ENCODE measurements around the gene S100Z. TPM values are rescaled to one million over a fixed set of nuclear protein-coding genes. Genes with fewer than 3 reads are reported as not detected.

Gene S100Z
- total and polyA plus RNA-seq, 2 of the 8 experiments (the other 6 are each of a cell fraction or from before 2014, with no cell fraction given) = 0.30 TPM; not detected in 1

GRCh38 chr5:76818844-76819831 lies 30.7 kb upstream of the S100Z start, which contains the start of gene F2RL1:
TSS of gene F2RL1 (plus strand) at chr5:76819030. CDS start at chr5:76819183, 153 bp downstream.
- Histone ChIP-seq H3K79me2 (ENCODE audit: control insufficient read depth in 1 of 2, insufficient read depth in 2 of 2, low read length in 2 of 2) (peaks cover 0 to 40% of the 10 kb centered on the region in 2 experiments; a peak in 3 of 4 replicates), H2BK20ac (ENCODE audit: low read length) (peak within 1 kb of the TSS; percentile 96; the same call in 1 of the 2 replicates), H2BK15ac (ENCODE audit: low read length) (peak within 1 kb of the TSS; percentile 97; the same call in 1 of the 2 replicates), H2AK5ac (ENCODE audit: low read depth, low read length) (no peak within 1 kb of the TSS; the same call in 1 of the 2 replicates), H3K27me3 (replicated peaks in 1 of 4; ENCODE audit: control insufficient read depth in 3 of 4, extremely low read depth in 1 of 4, insufficient read depth in 3 of 4, low read length in 3 of 4) (peaks cover 0 to 5% (median 4%) of the 10 kb centered on the region in 4 experiments; a peak in 2 of 7 replicates), H4K8ac (ENCODE audit: extremely low read depth, insufficient read depth, low read length) (peak within 1 kb of the TSS; percentile 88; the same call in 1 of the 2 replicates), H3K14ac (ENCODE audit: insufficient read length) (no peak within 1 kb of the TSS), H3K36me3 (ENCODE audit: control insufficient read depth in 2 of 4, insufficient read depth in 4 of 4, low read length in 3 of 4) (no peaks in the 10 kb centered on the region), H3K4me3 (ENCODE audit: extremely low read depth in 1 of 4, insufficient read depth in 2 of 4, low read depth in 3 of 4, low read length in 4 of 4) (peak within 1 kb of the TSS; percentile 73 to 99 (median 86)), H3K4me2 (ENCODE audit: insufficient read depth in 1 of 2, low read depth in 2 of 2, low read length in 2 of 2) (peak within 1 kb of the TSS; percentile 83 to 87), H3K4me1 (replicated peaks in 1 of 4; ENCODE audit: control insufficient read depth in 3 of 4, insufficient read depth in 4 of 4, low read length in 3 of 4) (peaks cover 0 to 16% (median 8%) of the 10 kb centered on the region in 4 experiments; a peak in 5 of 7 replicates), H3K79me1 (ENCODE audit: low read depth, low read length) (no peaks in the 10 kb centered on the region), H3K18ac (ENCODE audit: extremely low read depth, low read length) (peak within 1 kb of the TSS; percentile 81), H3K56ac (replicated peaks; ENCODE audit: insufficient read length, low read depth, low read length) (peak within 1 kb of the TSS; percentile 47), H3K23ac (ENCODE audit: insufficient read length) (no peak within 1 kb of the TSS), H2BK12ac (ENCODE audit: low read depth, low read length) (peak within 1 kb of the TSS; percentile 97), H4K91ac (replicated peaks; ENCODE audit: insufficient read length, low read length) (peak within 1 kb of the TSS; percentile 90), H3K4ac (replicated peaks; ENCODE audit: insufficient read length, low read depth, low read length) (no peak within 1 kb of the TSS), H3K23me2 (ENCODE audit: low read depth, low read length) (peaks cover 14% of the 10 kb centered on the region), H3K9me3 (ENCODE audit: insufficient read depth in 2 of 2, low read depth in 1 of 2, low read length in 1 of 2) (no peaks in the 10 kb centered on the region), H3K9ac (replicated peaks in 1 of 4; ENCODE audit: extremely low read depth in 1 of 4, low read depth in 3 of 4, low read length in 3 of 4) (peak within 1 kb of the TSS; percentile 37 to 84 (median 72)), H2AFZ (ENCODE audit: low read length) (peak within 1 kb of the TSS; percentile 64; the same call in 1 of the 2 replicates), H2BK5ac (ENCODE audit: low read depth, low read length) (peak within 1 kb of the TSS; percentile 96), H2BK120ac (replicated peaks; ENCODE audit: low read depth, low read length) (peak within 1 kb of the TSS; percentile 89), H4K5ac (ENCODE audit: insufficient read length, low read depth, low read length) (peak within 1 kb of the TSS; percentile 68), H4K20me1 (replicated peaks in 1 of 2; ENCODE audit: control insufficient read depth in 1 of 2, insufficient read depth in 2 of 2, low read length in 2 of 2) (no peaks in the 10 kb centered on the region), H3K27ac (ENCODE audit: low read depth, low read length) (peak within 1 kb of the TSS; percentile 39; the same call in 1 of the 2 replicates)
- DNase-seq (ENCODE audit: low read depth in 1 of 2, low spot score in 2 of 2) (peak; percentile 88 to 92), FAIRE-seq (no peak)
- 3% methylated on average over 56 of the region's 72 CpGs; no CpG with 5 or more reads in 1 of the 2 experiments for WGBS, 2 experiments (ENCODE audit: extremely low coverage in 1 of 2, insufficient coverage in 1 of 2, insufficient read length in 1 of 2, insufficient replicate concordance in 2 of 2, low coverage in 1 of 2, low lambda C conversion rate in 2 of 2, missing lambda C conversion rate in 1 of 2)
- POLR2A ChIA-PET (ENCODE audit: partially characterized antibody) = interaction anchor here (0.8 to 6.9 kb wide), 9 partner anchors 8 to 268 kb away, joined by 3 to 131 read pairs (median 6); partner anchors contain the start of gene ZBED3
- CTCF ChIA-PET (ENCODE audit: partially characterized antibody) = interaction anchor here (0.5 to 4.6 kb wide), 17 partner anchors 12 to 296 kb away, joined by 3 to 28 read pairs (median 3); no protein-coding TSS in a partner anchor
- TF ChIP-seq KDM4A (IDR thresholded peaks at IDR 0.05; ENCODE audit: low read depth, low read length, severe bottlenecking) (peak; percentile 79), SIN3A (conservative IDR thresholded peaks at IDR 0.05 in 1 of 2, IDR thresholded peaks at IDR 0.05 in 1 of 2; ENCODE audit: low read depth in 1 of 2, low read length in 2 of 2) (0 out of 4 replicates have a peak, but pooled peaks of 1 of the 2 experiments have one; percentile 45), SP1 (IDR thresholded peaks at IDR 0.05; ENCODE audit: low read depth, low read length) (peak; percentile 7; the same call in 1 of the 2 replicates), E2F6 (IDR thresholded peaks at IDR 0.05) (peak; percentile 65), BRCA1 (IDR thresholded peaks at IDR 0.05; ENCODE audit: low read depth, low read length) (no peak), ZNF274 (IDR thresholded peaks at IDR 0.05; ENCODE audit: borderline replicate concordance, extremely low read depth, low read length) (no peak)
